K562 (cell line): ENCODE measurements around the gene PICK1. TPM values are rescaled to one million over a fixed set of nuclear protein-coding genes. Genes with fewer than 3 reads are reported as not detected.

Experiments used
- ATAC-seq: fragments of 200-7000 bp; cut with Tn5 transposase; 3 replicates; pipeline ENCODE4 v1.9.1; 2020; ENCODE audit warnings: moderate library complexity
- BruUV-seq: library from RNA; stranded (reverse); fragments of 400-500 nt; replicated peaks from 2 replicates; lab custom pipeline; 2021; lab: Mats Ljungman, UMichigan
- CTCF ChIA-PET: fragments of 300-600 bp; formaldehyde crosslinking; extraction: SDS; loops from one replicate; lab custom pipeline; 2021; ENCODE audit warnings: low intra/inter-chr PET ratio; lab: Yijun Ruan, JAX
- POLR2A ChIA-PET: fragments of 300-600, 350-650 bp; sonication (Branson Sonifier 250); formaldehyde crosslinking; extraction: SDS; loops from one replicate; lab custom pipeline; 2021; ENCODE audit warnings: antibody characterized with exemption, inconsistent platforms; lab: Yijun Ruan, JAX
- DNase-seq, 4 experiments: peaks; one replicate each; pipeline versions ENCODE4 v3.0.0 to v3.0.0-alpha.2; 2011 to 2018; ENCODE audit warnings: low spot score in 3 of 4, mixed read lengths in 3 of 4; ENCODE audit errors: extremely low read depth in 1 of 4
- FAIRE-seq: peaks from 2 replicates; lab custom pipeline; 2011; peaks lifted over from hg19 to GRCh38; lab: Jason Lieb, UNC
- H2AFZ ChIP-seq: 2 replicates; pipeline ENCODE4 v1.6.0; 2011; ENCODE audit warnings: low read depth, low read length, control low read depth, inconsistent platforms
- H3K27ac ChIP-seq: fragments of 200-600 bp; 3 replicates; pipeline ENCODE4 v1.8.0; 2011; ENCODE audit warnings: low read depth, mild to moderate bottlenecking, control low read depth, inconsistent platforms, low read length, moderate library complexity, mixed read lengths; ENCODE audit errors: extremely low read depth
- H3K27me3 ChIP-seq, 2 experiments: fragments of 300-600 bp in 1 of 2; 2 replicates in 1 of 2; 3 replicates in 1 of 2; pipeline versions ENCODE4 v1.6.0 to v1.8.0; 2011; ENCODE audit warnings: inconsistent platforms in 2 of 2, low read length in 2 of 2, mild to moderate bottlenecking in 1 of 2, mixed read lengths in 1 of 2, moderate library complexity in 1 of 2; ENCODE audit not compliant: control insufficient read depth in 2 of 2, insufficient read depth in 2 of 2
- H3K36me3 ChIP-seq: fragments of 300-600 bp; 3 replicates; pipeline ENCODE4 v1.8.0; 2011; ENCODE audit warnings: mild to moderate bottlenecking, low read length, inconsistent platforms; ENCODE audit not compliant: control insufficient read depth, insufficient read depth
- H3K4me1 ChIP-seq, 2 experiments: fragments of 200-600 bp in 1 of 2; replicated peaks in 1 of 2; 2 replicates in 1 of 2; 3 replicates in 1 of 2; pipeline versions ENCODE4 v1.5.1 to v1.8.0; 2011; ENCODE audit warnings: inconsistent platforms in 2 of 2, low read length in 2 of 2, mild to moderate bottlenecking in 1 of 2, mixed read lengths in 1 of 2, moderate library complexity in 1 of 2; ENCODE audit not compliant: control insufficient read depth in 2 of 2, insufficient read depth in 2 of 2
- H3K4me2 ChIP-seq: 2 replicates; pipeline ENCODE4 v1.6.1; 2011; ENCODE audit warnings: low read length, control low read depth, inconsistent platforms, mixed read lengths; ENCODE audit not compliant: insufficient read depth
- H3K4me3 ChIP-seq: fragments of 200-600 bp; sonication (generic), shearing (Covaris generic); 2 replicates; pipeline ENCODE4 v1.5.1; 2016; ENCODE audit warnings: control low read depth, inconsistent platforms
- H3K79me2 ChIP-seq: fragments of 200-600 bp; 3 replicates; pipeline ENCODE4 v1.8.0; 2011; ENCODE audit warnings: low read length, inconsistent platforms; ENCODE audit not compliant: control insufficient read depth, insufficient read depth
- H3K9ac ChIP-seq, 2 experiments: 2 replicates each; pipeline versions ENCODE4 v1.6.0 to v1.6.1; 2011; ENCODE audit warnings: low read depth in 2 of 2, low read length in 2 of 2, control low read depth in 1 of 2, inconsistent platforms in 1 of 2, mild to moderate bottlenecking in 1 of 2, mixed read lengths in 1 of 2; ENCODE audit not compliant: insufficient read depth in 1 of 2
- H3K9me1 ChIP-seq: one replicate; pipeline ENCODE4 v1.6.0; 2011; ENCODE audit warnings: inconsistent platforms, mild to moderate bottlenecking, low read length, moderate library complexity; ENCODE audit not compliant: control insufficient read depth, insufficient read depth
- H3K9me3 ChIP-seq: replicated peaks from 2 replicates; pipeline ENCODE4 v1.5.1; 2011; ENCODE audit warnings: low read depth, low read length, inconsistent platforms; ENCODE audit not compliant: control insufficient read depth, insufficient read depth
- H4K20me1 ChIP-seq: replicated peaks from 2 replicates; pipeline ENCODE4 v1.6.1; 2011; ENCODE audit warnings: low read length, inconsistent platforms, mixed read lengths; ENCODE audit not compliant: control insufficient read depth, insufficient read depth
- ARID3A ChIP-seq: IDR thresholded peaks from 2 replicates; pipeline ENCODE4 v1.6.1; 2012; ENCODE audit warnings: low read depth, low read length, improper control_type of control experiment, borderline replicate concordance
- CTCF ChIP-seq, 3 experiments: IDR thresholded peaks in 2 of 3; conservative IDR thresholded peaks in 1 of 3; 2 replicates each; pipeline ENCODE4 v1.5.1; 2011 to 2012; ENCODE audit warnings: low read length in 3 of 3, mild to moderate bottlenecking in 3 of 3, control low read depth in 2 of 3, improper control_type of control experiment in 1 of 3, inconsistent platforms in 1 of 3, low read depth in 1 of 3, mixed read lengths in 1 of 3, moderate library complexity in 1 of 3; ENCODE audit not compliant: insufficient read depth in 2 of 3
- CXXC5 ChIP-seq: fragments of 250-450 bp; sonication (Bioruptor Pico); IDR thresholded peaks from 2 replicates; pipeline ENCODE4 v1.8.0; 2022; ENCODE audit warnings: inconsistent platforms, mild to moderate bottlenecking, moderate library complexity
- GTF2A2 ChIP-seq: IDR thresholded peaks from 2 replicates; pipeline ENCODE4 v1.6.1; 2016; ENCODE audit warnings: mild to moderate bottlenecking, missing genetic modification characterization, missing compliant biosample characterization
- IFI16 ChIP-seq: fragments of 250-450 bp; sonication (Bioruptor Pico); IDR thresholded peaks from 2 replicates; pipeline ENCODE4 v2.1.2; 2022; ENCODE audit warnings: mild to moderate bottlenecking, inconsistent platforms
- MTF1 ChIP-seq: fragments of 250-450 bp; sonication (Bioruptor Pico); IDR thresholded peaks from 2 replicates; pipeline ENCODE4 v1.9.0; 2021; ENCODE audit warnings: moderate library complexity, mild to moderate bottlenecking, inconsistent platforms, borderline replicate concordance
- PYGO2 ChIP-seq: fragments of 450-650 bp; IDR thresholded peaks from 2 replicates; pipeline ENCODE4 v1.6.1; 2016; ENCODE audit warnings: mild to moderate bottlenecking, missing genetic modification characterization, moderate library complexity, missing compliant biosample characterization
- RAD21 ChIP-seq, 2 experiments: fragments of 250-450 bp in 1 of 2; fragments of 450-650 bp in 1 of 2; sonication (Bioruptor Pico) in 1 of 2; formaldehyde crosslinking in 1 of 2; IDR thresholded peaks in 1 of 2; conservative IDR thresholded peaks in 1 of 2; 2 replicates each; pipeline versions ENCODE4 v1.4.0 to v1.8.0; 2020 to 2022; ENCODE audit warnings: mild to moderate bottlenecking in 2 of 2, moderate library complexity in 1 of 2
- SMARCB1 ChIP-seq: IDR thresholded peaks from 2 replicates; pipeline ENCODE4 v1.6.1; 2011; ENCODE audit warnings: improper control_type of control experiment, low read depth; ENCODE audit not compliant: insufficient read length
- WHSC1 ChIP-seq: IDR thresholded peaks from one replicate; pipeline ENCODE4 v1.6.1; 2012; ENCODE audit warnings: low read length, control low read depth, inconsistent platforms
- ZNF184 ChIP-seq: sonication (generic); formaldehyde crosslinking; IDR thresholded peaks from 2 replicates; pipeline ENCODE4 v1.5.0; 2020; ENCODE audit warnings: missing genetic modification reagents
- ZNF263 ChIP-seq: sonication (generic); formaldehyde crosslinking; IDR thresholded peaks from 2 replicates; pipeline ENCODE4 v1.8.0; 2022; ENCODE audit warnings: mild to moderate bottlenecking, missing genetic modification reagents, borderline replicate concordance
- ZNF274 ChIP-seq: IDR thresholded peaks from 2 replicates; pipeline ENCODE4 v1.6.1; 2011; ENCODE audit warnings: low read depth, mild to moderate bottlenecking, low read length, moderate library complexity, borderline replicate concordance
- ZNF57 ChIP-seq: fragments of 450-650 bp; formaldehyde crosslinking; IDR thresholded peaks from 2 replicates; pipeline ENCODE4 v1.4.0; 2020; ENCODE audit warnings: mild to moderate bottlenecking, moderate library complexity
- ZSCAN32 ChIP-seq: fragments of 450-650 bp; formaldehyde crosslinking; IDR thresholded peaks from 2 replicates; pipeline ENCODE4 v1.4.0; 2020; ENCODE audit warnings: mild to moderate bottlenecking, moderate library complexity
- WGBS: fragments of 100-300 bp; shearing (Covaris generic); methylation state at CpG from one replicate; pipeline ENCODE4 v1.1.6; 2016; ENCODE audit warnings: low coverage, mixed read lengths; ENCODE audit not compliant: insufficient coverage; ENCODE audit errors: missing lambda C conversion rate; 5-methylcytosine and 5-hydroxymethylcytosine counted together
- in situ Hi-C: fragments of 300-500 bp; cut with MboI; formaldehyde crosslinking; loops from 4 replicates; pipeline ENCODE4 v1.15.0; 2018; ENCODE audit warnings: inconsistent platforms, mixed read lengths
- intact Hi-C: fragments of 100-400 bp; cut with micrococcal nuclease; formaldehyde crosslinking; loops from 2 replicates; pipeline ENCODE4 v1.14.2; 2022
- polyA plus RNA-seq, 8 experiments: library from polyadenylated mRNA; depleted of rRNA in 4 of 8; stranded (reverse) in 5 of 8; unstranded in 3 of 8; fragments of >200 nt; fragmentation: Nextera tagmentation in 2 of 8; fragmentation: Illumina TruSeq in 1 of 8; extraction: Ambion mirVana in 2 of 8; extraction: Trizol in 1 of 8; gene quantifications; 2 replicates each; pipeline versions ENCODE4 v1.2.1 to v1.2.3, GENCODE V29; 2011 to 2014; ENCODE audit warnings: inconsistent platforms in 1 of 8, missing spikeins in 1 of 8
- total RNA-seq, 7 experiments: library from RNA; depleted of rRNA in 6 of 7; stranded (reverse); fragments of >200 nt in 6 of 7; fragmentation: Illumina TruSeq in 2 of 7; extraction: Trizol in 2 of 7; gene quantifications; 2 replicates each; pipeline versions ENCODE4 v1.2.1 to v1.2.3, GENCODE V29; 2011 to 2021; ENCODE audit warnings: low replicate concordance in 1 of 7

Gene PICK1
- total and polyA plus RNA-seq, 9 of the 15 experiments (the other 6 are each of a cell fraction or from before 2014, with no cell fraction given), result 0.06 to 11.0 (median 7.9) TPM; not detected in 1

GRCh38 chr22:38097557-38098409 is 40.6 kb downstream of the PICK1 start:
- no TSS peak for BruUV-seq
- 0 out of 4 replicates have a peak overlapping the region, but pooled peaks of 1 of the 2 experiments have one; percentile 10 for H3K9ac ChIP-seq
- peak overlapping the region; percentile 32; the same call in 1 of the 2 replicates for H3K4me2 ChIP-seq
- H3K36me3 ChIP-seq, result no peaks in the 10 kb centered on the region
- DNase-seq (peak; percentile 72 to 76 (median 75)), FAIRE-seq (peak; percentile 74), ATAC-seq (peak; percentile 96)
- CTCF ChIA-PET, result no interaction called here
- no peaks in the 10 kb centered on the region for H3K9me1 ChIP-seq
- no peaks in the 10 kb centered on the region for H3K9me3 ChIP-seq
- no peaks in the 10 kb centered on the region for H3K79me2 ChIP-seq
- H3K27me3 ChIP-seq, result no peaks in the 10 kb centered on the region
- peaks cover 2 to 11% of the 10 kb centered on the region in 2 experiments; a peak in 3 of 5 replicates for H3K4me1 ChIP-seq
- no peak overlapping the region for H3K27ac ChIP-seq
- in situ Hi-C loops (no loop called here), intact Hi-C loops (no loop called here)
- POLR2A ChIA-PET, result interaction anchor here (1.1 kb wide), 1 partner anchor 10 kb away, joined by 3 read pairs; no protein-coding TSS in a partner anchor
- no peaks in the 10 kb centered on the region for H4K20me1 ChIP-seq
- no peak overlapping the region for H3K4me3 ChIP-seq
- peak overlapping the region; percentile 64 for H2AFZ ChIP-seq
- 7% methylated on average over 12 of the region's 32 CpGs for WGBS
- no peak for TF ChIP-seq ZNF57
- no peak for TF ChIP-seq ARID3A
- TF ChIP-seq RAD21 (CRISPR knock-in tag; conservative IDR thresholded peaks at IDR 0.05 in 1 of 2, IDR thresholded peaks at IDR 0.05 in 1 of 2), result peak in 1 of 2 experiments; percentile 53; a peak in 2 of 4 replicates
- TF ChIP-seq CXXC5 (CRISPR knock-in tag), result peak; percentile 31
- no peak for TF ChIP-seq SMARCB1
- no peak for TF ChIP-seq IFI16 (CRISPR knock-in tag)
- TF ChIP-seq WHSC1, result no peak
- TF ChIP-seq ZNF263, result 0 out of 2 replicates have a peak, but pooled peaks have one; percentile 27
- no peak for TF ChIP-seq MTF1 (CRISPR knock-in tag)
- TF ChIP-seq ZNF184, result no peak
- TF ChIP-seq PYGO2, result no peak
- peak; percentile 66 to 87 (median 71) for TF ChIP-seq CTCF (IDR thresholded peaks at IDR 0.05 in 2 of 3, conservative IDR thresholded peaks at IDR 0.05 in 1 of 3; ENCODE audit: insufficient read depth in 2 of 3, low read depth in 1 of 3, low read length in 3 of 3)
- TF ChIP-seq GTF2A2 (tag), result no peak
- TF ChIP-seq ZNF274, result no peak
- TF ChIP-seq ZSCAN32 (CRISPR knock-in tag), result no peak
